ENCODE data around the gene DGKZ. TPM values are rescaled to one million over a fixed set of nuclear protein-coding genes. Genes with fewer than 3 reads are reported as not detected.

Gene DGKZ
- total and polyA plus RNA-seq, 10 of the 15 experiments (the other 5 are each of a cell fraction or from before 2014, with no cell fraction given) = 0.50 to 78.4 (median 39.5) TPM

DNA sequence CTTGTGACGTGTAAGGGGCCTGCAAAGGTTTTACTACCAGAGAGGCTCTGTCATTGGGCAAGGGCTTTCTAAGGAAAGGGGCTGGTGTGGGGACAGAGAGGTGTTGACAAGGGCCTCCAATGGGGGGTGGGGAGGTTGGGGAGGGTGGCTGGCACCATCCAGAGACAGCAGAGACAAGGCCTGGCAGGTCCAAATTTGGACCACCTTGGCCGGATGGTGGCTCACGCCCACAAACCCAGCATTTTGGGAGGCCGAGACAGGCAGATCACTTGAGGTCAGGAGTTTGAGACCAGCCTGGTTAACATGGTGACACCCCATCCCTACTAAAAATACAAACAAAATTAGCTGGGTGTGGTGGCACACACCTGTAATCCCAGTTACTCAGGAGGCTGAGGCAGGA, 46.5 kb downstream of the DGKZ start:
- BruUV-seq (replicated peaks) = no TSS peak
- ATAC-seq (no peak), DNase-seq (ENCODE audit: low read depth, low spot score) (no peak), FAIRE-seq (no peak)
- H3K9ac ChIP-seq (ENCODE audit: control insufficient read depth, insufficient read depth, low read length) = no peak overlapping the region
- no peak overlapping the region for H3K4me3 ChIP-seq
- no peaks in the 10 kb centered on the region for H4K20me1 ChIP-seq (ENCODE audit: control insufficient read depth, insufficient read depth)
- peaks cover 0 to 13% of the 10 kb centered on the region in 2 experiments; a peak in 3 of 4 replicates for H3K36me3 ChIP-seq (ENCODE audit: control insufficient read depth in 2 of 2, insufficient read depth in 2 of 2, low read length in 1 of 2)
- TF ChIP-seq SREBF2 (IDR thresholded peaks at IDR 0.05; ENCODE audit: low read length) (no peak), ESRRA (IDR thresholded peaks at IDR 0.05; ENCODE audit: low read length) (no peak), NFXL1 (IDR thresholded peaks at IDR 0.05; ENCODE audit: borderline replicate concordance) (no peak), RAD21 (IDR thresholded peaks at IDR 0.05; ENCODE audit: insufficient read depth, low read depth, low read length) (no peak), PML (IDR thresholded peaks at IDR 0.05; ENCODE audit: low read length) (no peak)
- TF ChIP-seq, protein P1, sequence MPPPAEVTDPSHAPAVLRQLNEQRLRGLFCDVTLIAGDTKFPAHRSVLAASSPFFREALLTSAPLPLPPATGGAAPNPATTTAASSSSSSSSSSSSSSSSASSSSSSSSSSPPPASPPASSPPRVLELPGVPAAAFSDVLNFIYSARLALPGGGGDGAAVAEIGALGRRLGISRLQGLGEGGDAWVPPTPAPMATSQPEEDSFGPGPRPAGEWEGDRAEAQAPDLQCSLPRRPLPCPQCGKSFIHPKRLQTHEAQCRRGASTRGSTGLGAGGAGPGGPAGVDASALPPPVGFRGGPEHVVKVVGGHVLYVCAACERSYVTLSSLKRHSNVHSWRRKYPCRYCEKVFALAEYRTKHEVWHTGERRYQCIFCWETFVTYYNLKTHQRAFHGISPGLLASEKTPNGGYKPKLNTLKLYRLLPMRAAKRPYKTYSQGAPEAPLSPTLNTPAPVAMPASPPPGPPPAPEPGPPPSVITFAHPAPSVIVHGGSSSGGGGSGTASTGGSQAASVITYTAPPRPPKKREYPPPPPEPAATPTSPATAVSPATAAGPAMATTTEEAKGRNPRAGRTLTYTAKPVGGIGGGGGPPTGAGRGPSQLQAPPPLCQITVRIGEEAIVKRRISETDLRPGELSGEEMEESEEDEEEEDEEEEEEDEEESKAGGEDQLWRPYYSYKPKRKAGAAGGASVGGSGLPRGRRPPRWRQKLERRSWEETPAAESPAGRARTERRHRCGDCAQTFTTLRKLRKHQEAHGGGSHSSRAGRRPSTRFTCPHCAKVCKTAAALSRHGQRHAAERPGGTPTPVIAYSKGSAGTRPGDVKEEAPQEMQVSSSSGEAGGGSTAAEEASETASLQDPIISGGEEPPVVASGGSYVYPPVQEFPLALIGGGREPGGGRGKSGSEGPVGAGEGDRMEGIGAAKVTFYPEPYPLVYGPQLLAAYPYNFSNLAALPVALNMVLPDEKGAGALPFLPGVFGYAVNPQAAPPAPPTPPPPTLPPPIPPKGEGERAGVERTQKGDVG (CRISPR knock-in tag; IDR thresholded peaks at IDR 0.05) = no peak
- ChIA-PET POLR2A (no interaction called here), CTCF (interaction anchor here (1.1 to 6.7 kb wide), 4 partner anchors 97 to 142 kb away, joined by 4 to 94 read pairs (median 10); no protein-coding TSS in a partner anchor), RAD21 (ENCODE audit: unreplicated experiment) (interaction anchor here (2.1 kb wide), 1 partner anchor 58 kb away, joined by 8 read pairs; no protein-coding TSS in a partner anchor), SMC1A (ENCODE audit: uncharacterized antibody, unreplicated experiment) (interaction anchor here (1.6 kb wide), 1 partner anchor 135 kb away, joined by 8 read pairs; no protein-coding TSS in a partner anchor)
- in situ Hi-C loops (cut with MboI) (loop anchor here (10.0 kb wide), 1 partner anchor 141 kb away; no protein-coding TSS in a partner anchor), intact Hi-C loops (cut with micrococcal nuclease; ENCODE audit: unreplicated experiment) (no loop called here)
- no peak overlapping the region for H3K27ac ChIP-seq (ENCODE audit: control insufficient read depth, insufficient read depth)
- no peak overlapping the region for H3K4me2 ChIP-seq (ENCODE audit: control insufficient read depth, insufficient read depth)
- no peak overlapping the region for H2AFZ ChIP-seq (ENCODE audit: control insufficient read depth, low read depth, low read length)
- no peaks in the 10 kb centered on the region for H3K79me2 ChIP-seq (ENCODE audit: control insufficient read depth, insufficient read depth, low read length)
- H3K4me1 ChIP-seq (ENCODE audit: control insufficient read depth, insufficient read depth, low read length) = peaks cover 6% of the 10 kb centered on the region
- H3K27me3 ChIP-seq (replicated peaks in 1 of 2; ENCODE audit: control insufficient read depth in 2 of 2, insufficient read depth in 2 of 2, low read length in 1 of 2) = peaks cover 7 to 10% of the 10 kb centered on the region in 2 experiments
- WGBS (ENCODE audit: insufficient coverage, insufficient replicate concordance, low lambda C conversion rate, missing lambda C conversion rate) = 53% methylated on average over 4 of the region's 4 CpGs
- no peaks in the 10 kb centered on the region for H3K9me3 ChIP-seq (replicated peaks; ENCODE audit: control insufficient read depth, insufficient read depth, low read length)

Measured in GM12878 (cell line).